LNCAP (cell line): Measurements from ENCODE around the gene RAB3D.

ENCODE experiments used
- TF ChIP-seq, protein P1 (sequence below): fragments of 450-650 bp; IDR thresholded peaks from 2 replicates; pipeline ENCODE4 v1.5.1; 2017; ENCODE audit warnings: mild to moderate bottlenecking

The RAB3D gene

DNA sequence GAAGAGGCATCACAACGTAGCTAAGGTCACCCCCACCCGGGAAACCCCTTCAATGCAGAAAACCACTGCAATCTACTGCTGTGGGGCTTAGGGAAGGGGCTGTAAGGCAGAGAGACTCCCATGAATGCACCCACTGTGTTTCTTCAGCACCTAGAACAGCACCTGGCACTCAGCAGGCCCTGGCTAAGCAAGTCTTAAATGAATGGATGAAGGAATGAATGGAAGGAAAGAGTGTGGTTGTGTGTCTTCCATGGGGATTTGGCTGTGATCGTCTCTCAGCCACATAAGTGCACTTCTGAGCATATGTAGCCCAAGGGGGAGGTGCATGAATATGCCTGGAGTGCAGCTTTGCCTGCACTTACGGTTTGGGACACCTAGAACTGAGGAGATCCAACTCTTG lies 9.7 kb upstream of the RAB3D start:
- TF ChIP-seq, protein P1, sequence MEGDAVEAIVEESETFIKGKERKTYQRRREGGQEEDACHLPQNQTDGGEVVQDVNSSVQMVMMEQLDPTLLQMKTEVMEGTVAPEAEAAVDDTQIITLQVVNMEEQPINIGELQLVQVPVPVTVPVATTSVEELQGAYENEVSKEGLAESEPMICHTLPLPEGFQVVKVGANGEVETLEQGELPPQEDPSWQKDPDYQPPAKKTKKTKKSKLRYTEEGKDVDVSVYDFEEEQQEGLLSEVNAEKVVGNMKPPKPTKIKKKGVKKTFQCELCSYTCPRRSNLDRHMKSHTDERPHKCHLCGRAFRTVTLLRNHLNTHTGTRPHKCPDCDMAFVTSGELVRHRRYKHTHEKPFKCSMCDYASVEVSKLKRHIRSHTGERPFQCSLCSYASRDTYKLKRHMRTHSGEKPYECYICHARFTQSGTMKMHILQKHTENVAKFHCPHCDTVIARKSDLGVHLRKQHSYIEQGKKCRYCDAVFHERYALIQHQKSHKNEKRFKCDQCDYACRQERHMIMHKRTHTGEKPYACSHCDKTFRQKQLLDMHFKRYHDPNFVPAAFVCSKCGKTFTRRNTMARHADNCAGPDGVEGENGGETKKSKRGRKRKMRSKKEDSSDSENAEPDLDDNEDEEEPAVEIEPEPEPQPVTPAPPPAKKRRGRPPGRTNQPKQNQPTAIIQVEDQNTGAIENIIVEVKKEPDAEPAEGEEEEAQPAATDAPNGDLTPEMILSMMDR: no peak

DNA sequence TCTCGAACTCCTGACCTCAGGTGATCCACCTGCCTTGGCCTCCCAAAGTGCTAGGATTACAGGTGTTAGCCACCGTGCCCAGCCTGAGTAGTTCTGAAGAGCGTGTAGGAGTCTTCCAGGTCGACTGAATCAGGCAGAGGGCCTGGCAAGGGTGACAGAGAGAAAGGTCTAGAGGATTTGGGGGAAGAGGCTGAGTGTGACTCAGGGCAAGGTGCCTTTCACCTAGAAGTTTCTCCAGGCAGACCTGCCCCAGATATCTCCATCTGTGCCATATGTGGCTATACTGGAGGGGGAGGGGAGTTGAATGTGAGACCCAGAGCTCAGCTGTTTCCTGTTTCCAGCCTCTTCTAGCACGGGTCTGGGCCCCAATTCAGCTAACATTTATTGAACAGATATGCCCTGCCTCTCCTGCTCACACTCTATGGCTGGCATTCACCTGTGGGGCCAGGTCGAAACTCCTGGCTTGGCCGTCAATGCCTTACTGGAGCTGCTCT lies 8.1 kb upstream of the RAB3D start:
- TF ChIP-seq, protein P1: no peak

DNA sequence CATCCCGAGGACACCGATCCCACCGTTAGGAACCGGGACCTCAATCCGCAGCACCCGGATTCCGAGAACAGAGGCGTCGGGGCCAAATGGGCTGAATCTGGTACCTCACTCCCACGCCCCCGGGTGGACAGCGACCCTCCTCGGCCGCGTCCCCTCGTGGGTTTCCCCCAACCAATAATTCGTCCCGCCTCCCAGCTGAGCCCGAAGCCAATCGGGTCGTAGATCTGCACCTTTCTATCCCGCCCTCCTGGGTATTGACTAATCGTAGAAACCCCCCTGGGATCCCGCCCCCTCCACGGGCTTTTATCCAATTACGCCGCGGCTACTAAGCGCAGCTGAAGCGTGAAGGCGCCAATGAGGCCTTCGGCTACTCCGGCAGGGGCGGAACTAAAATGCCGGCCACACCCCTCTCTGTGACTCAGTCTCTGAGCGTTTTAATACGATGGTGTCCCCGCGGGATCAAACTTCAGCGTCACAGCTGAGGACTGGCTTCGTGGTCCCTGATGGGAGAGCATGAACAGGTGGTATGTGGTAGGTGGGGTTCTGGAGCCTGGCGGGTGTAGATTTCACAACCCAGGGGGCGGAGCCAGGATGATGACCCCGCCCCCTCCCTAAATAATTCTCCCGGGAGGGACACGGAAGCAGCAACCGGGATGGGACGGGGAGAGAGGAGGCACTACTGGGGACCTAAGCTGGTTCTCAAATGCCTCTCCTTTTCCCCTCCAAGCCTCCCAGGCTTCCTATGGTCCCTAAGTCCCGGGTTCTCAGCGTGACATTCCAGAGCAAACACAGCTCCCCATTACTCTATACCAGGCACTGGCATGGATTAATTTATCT lies 6.9 kb upstream of the RAB3D start, which contains the start of the genes CCDC159 and TMEM205:
CCDC159 (plus strand) TSS at position 416 of the 837 bp plus-strand sequence; CDS start at position 504, 88 bp downstream.
TMEM205 (minus strand) TSS at position 165 of the 837 bp plus-strand sequence. CDS start 649 bp downstream, outside the sequence.
- TF ChIP-seq, protein P1: no peak

DNA sequence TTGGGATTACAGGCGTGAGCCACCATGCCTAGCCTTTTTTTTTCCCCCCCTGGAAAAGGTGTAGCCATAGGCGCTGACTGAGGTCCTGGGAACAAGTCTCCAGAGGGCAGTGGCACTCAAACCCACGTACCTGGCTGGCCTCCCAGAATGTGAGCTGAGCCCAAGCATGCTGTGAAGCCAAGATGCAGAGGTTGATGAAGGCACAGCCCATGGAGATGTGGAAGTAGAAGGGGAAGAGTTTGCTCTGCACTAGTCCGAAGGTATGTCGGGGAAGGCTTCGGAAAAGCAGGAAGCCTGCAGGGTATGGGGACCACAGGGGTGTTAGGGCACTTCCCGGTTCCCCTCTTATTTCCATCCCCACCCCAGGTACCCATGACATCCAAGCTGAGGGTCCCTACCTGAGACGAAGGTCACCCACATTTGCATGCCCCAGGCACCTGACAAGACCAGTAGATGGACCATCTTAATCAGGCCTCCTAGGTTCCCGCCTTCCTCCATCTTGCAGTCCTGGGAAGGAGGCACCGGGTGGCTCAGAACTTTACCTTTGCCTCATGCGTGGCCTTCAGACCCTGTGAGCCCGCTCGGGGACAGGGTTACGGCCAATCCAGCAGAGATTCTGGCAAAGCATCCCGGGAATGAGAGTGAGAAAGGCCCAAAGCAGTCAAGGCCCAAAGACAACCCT lies 5.8 kb upstream of the RAB3D start:
- TF ChIP-seq, protein P1: no peak

DNA sequence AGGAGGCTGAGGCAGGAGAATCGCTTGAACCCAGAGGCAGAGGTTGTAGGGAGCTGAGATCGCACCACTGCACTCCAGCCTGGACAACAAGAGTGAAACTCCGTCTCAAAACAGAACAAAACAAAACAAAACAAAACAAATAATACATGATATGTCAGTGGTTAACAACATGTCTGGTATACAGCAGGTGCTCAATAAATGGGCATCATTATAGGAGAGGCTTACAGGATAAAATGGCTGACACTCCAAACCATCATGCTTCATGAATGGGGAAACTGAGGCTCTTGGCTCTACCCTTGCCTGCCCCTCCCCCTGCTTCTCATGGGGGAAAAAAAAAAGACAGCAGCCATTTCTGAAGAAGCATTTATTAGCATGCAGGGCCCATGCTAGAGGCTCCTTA lies 3.0 kb upstream of the RAB3D start:
- TF ChIP-seq, protein P1: no peak

DNA sequence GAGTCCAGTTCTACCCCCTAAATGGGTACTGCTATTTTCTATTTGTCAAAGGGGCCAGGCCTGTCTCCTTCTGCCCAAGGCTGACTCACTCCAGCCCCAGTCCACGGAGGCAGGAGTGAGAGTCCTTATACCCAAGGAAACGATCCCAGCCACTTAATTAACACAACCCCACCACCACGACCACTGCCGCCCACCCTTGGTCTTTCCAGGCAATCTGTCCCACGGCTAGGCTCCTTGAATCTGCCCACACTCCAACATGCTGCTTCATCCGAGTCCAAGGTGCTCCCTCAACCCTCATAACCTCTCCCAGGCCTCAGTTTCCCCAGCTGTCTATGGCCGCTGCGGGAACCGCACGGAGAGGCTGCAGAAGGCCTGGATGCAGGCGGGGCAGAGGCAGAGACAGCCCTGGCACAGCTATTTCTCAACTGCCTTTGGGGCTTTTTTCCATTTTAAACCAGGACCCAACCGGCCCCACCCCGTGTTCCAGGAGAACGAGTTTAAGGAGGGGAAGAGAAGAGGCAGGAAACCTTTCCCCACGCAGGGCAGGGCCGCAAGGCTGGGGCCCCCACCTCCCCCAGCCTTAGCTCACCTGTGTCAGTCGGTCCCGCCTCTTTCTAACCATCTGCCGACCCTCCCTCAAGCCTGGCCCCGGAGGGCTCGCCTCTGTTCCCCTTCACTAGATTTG lies 746 bp downstream of the RAB3D start:
- TF ChIP-seq, protein P1: no peak

DNA sequence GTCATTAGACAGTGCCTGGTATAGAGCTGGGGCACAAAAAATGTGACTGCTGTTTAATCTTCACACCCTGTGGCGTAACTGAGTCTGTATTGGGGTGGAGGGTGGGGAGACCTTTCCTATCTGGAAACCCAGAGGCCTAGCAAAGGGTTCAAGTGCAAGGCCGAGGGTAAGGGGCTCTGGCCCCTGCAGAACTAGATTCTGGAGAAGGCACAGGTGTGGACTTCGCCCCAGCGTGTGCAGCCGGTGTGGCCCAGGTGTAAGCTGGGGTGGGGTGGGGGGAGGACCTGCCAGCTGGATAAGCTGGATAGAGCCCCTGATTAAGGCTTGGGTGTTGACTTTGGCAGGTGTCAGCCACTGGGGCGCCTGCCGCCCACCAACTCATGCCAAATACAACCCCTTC lies 1.3 kb downstream of the RAB3D start:
- TF ChIP-seq, protein P1: no peak
